Mammary epithelial cell (primary cell): ENCODE data around the gene ETV1.

Experiments used
- EZH2 ChIP-seq: IDR thresholded peaks from 2 replicates; pipeline ENCODE4 v1.6.1; 2012; ENCODE audit warnings: low read length, inconsistent platforms, borderline replicate concordance
- TF ChIP-seq, protein P1 (sequence below), 2 donors: IDR thresholded peaks in 1 of 2; conservative IDR thresholded peaks in 1 of 2; 2 replicates each; pipeline ENCODE4 v1.5.1; 2011 to 2012; ENCODE audit warnings: inconsistent platforms in 2 of 2, low read length in 2 of 2, mild to moderate bottlenecking in 2 of 2, control low read depth in 1 of 2, low read depth in 1 of 2; ENCODE audit not compliant: insufficient read depth in 1 of 2; ENCODE audit errors: extremely low read depth in 1 of 2

DNA sequence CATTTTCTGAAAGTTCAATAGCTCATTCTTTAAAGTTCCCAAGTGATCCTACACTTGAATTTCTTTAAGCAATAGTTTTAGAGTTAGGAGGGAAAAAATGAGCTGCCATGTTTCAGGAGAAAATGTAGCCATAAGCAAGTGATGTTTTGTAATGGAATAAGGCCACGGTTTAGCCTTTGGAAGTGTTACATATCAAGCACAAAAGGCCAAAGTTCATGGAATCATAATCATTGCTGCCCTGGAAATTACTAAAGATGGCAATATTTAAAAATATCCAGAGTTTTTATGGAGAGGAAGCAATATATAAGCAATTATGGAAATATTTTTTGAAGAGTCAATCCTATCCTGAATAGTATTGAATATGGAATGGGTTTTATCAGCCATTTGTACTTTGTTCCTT lies 68.4 kb downstream of the ETV1 start:
- TF ChIP-seq, protein P1, sequence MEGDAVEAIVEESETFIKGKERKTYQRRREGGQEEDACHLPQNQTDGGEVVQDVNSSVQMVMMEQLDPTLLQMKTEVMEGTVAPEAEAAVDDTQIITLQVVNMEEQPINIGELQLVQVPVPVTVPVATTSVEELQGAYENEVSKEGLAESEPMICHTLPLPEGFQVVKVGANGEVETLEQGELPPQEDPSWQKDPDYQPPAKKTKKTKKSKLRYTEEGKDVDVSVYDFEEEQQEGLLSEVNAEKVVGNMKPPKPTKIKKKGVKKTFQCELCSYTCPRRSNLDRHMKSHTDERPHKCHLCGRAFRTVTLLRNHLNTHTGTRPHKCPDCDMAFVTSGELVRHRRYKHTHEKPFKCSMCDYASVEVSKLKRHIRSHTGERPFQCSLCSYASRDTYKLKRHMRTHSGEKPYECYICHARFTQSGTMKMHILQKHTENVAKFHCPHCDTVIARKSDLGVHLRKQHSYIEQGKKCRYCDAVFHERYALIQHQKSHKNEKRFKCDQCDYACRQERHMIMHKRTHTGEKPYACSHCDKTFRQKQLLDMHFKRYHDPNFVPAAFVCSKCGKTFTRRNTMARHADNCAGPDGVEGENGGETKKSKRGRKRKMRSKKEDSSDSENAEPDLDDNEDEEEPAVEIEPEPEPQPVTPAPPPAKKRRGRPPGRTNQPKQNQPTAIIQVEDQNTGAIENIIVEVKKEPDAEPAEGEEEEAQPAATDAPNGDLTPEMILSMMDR (conservative IDR thresholded peaks at IDR 0.05 in 1 of 2, IDR thresholded peaks at IDR 0.05 in 1 of 2; ENCODE audit: extremely low read depth in 1 of 2, insufficient read depth in 1 of 2, low read depth in 1 of 2, low read length in 2 of 2): no peak
- no peak for TF ChIP-seq EZH2
